Ureter (tissue), 1 donor: ENCODE results near the gene TFEB. TPM values are rescaled to one million over a fixed set of nuclear protein-coding genes. Genes with fewer than 3 reads are reported as not detected.

Experiments
- DNase-seq: peaks from one replicate; pipeline ENCODE4 v3.0.0-alpha.2; 2020; ENCODE audit warnings: low spot score
- total RNA-seq: library from RNA; stranded (reverse); gene quantifications from one replicate; pipeline ENCODE4 v1.2.4, GENCODE V29; 2023
- donor health status: DM: yes; HTN: yes; CAD: no.

TFEB gene
- total RNA-seq, 1 donor from 2014 or later, result 29.4 TPM

DNA sequence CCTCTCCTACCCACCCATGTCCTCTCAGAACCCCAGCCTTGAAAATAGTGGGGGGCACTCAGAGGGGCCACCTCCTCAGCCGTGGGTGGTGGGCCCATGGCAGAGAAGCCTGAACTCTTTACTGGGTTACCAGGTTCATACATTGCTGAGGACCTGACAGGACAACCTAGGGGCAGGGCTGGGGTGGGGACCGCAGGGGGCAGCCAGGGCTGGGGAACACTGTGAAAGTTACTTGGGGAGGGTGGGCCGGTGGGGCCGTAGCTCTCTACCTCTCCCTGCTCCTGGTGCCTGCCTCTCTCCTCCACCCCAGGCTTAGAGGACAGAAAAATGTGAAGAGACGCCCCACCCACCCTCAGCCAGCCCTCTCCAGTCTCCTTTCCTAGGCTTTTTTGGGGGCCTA lies 81.7 kb downstream of the TFEB start:
- DNase-seq, result no peak

GRCh38 chr6:41652866-41653652 lies 82.3 kb downstream of the TFEB start:
- DNase-seq, result peak; percentile 76

- no peak for DNase-seq
Observed at GRCh38 chr6:41651962-41652657, 83.3 kb downstream of the TFEB start.

DNA sequence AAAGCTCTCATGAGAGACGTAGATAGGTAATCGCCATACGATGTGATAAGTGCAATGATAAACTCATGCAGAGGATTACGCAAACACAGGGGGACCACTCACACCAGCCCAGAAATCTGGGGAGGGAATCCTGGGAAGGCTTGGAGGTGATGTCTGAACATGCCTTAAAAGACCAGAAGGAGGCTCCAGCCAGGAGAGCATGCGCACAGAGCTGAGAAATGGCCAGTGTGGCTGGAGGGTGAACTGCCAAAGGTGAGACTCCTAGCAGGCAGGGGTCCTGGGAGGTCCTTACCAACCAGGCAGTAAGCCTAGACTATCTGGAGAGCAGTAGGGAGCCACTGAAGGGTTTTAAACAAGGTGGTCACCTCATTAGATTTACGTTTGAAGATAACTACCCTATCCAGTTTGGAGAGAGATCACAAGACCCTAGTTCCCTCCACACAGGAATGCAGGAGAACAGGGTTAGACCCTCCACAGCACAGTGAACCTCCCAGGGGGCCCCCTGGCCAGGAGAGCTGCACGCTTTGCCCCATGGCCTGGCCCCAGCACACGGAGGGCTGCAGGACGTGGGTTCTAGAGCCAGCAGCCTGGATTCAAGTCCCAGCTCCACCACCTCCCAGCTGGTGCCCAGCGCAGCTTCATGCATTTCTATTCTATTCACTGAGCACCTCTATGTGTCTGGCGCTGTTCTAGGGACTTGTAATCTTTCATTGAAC lies 84.0 kb downstream of the TFEB start:
- DNase-seq, result no peak

GRCh38 chr6:41650120-41650519 lies 85.3 kb downstream of the TFEB start:
- no peak for DNase-seq

DNA sequence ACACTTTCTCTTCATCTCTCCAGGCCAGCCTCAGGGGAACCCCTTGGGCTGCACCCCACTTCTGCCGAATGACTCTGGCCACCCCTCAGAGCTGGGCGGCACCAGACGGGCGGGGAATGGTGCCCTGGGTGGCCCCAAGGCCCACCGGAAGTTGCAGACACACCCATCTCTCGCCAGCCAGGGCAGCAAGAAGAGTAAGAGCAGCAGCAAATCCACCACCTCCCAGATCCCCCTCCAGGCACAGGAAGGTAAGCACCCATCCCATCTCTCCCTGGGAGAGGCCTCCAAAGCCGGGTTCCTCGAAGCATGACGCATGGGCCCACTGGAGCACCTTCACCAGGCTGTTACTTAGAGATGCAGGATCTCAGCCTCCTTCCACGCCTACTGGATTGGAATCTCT lies 85.8 kb downstream of the TFEB start:
- no peak for DNase-seq

DNA sequence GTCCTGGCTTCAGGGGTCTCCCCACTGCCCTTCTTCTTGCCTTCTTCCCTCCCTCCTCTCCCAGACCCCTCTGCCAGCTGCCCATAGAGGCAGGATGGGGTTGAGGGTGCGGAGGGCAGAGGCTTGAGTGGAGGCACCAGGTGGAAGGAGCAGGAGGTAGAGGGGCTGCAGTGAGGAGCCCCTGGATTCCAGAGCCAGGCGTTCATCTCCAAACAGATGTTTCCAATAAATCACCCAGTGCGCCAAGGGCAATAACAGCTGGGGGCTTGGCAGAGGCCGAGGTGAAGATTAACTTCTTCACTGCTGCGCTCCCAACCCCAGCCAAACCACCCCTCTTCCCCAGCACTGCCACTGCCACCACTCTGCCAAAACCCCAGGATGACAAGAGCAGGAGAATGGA lies 86.5 kb downstream of the TFEB start:
- no peak for DNase-seq

DNA sequence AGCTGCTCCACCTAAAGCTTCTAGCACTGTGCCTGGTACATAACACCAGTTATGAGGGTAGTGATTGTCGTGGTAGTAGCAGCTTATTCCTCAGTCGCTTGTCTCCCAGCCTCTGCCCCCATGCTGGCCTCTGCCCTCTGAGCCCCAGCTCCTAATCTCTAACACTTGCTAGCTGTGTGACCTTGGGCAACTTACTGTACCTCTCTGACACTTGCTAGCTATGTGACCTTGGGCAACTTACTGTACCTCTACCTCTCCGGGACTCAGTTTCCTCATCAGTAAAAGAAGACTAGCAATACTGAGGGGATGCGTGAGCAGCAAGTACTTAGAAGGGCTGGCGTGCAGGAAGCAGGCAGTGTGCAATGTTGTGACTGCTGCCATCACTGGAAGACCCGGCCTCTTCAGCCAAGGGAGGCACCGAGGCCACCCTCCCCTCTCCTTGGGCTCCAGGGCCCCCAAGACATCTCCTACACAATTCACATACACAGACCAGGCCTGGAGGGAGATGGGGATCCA lies 87.3 kb downstream of the TFEB start:
- DNase-seq, result no peak

GRCh38 chr6:41647061-41647511 lies 88.3 kb downstream of the TFEB start:
- no peak for DNase-seq

DNA sequence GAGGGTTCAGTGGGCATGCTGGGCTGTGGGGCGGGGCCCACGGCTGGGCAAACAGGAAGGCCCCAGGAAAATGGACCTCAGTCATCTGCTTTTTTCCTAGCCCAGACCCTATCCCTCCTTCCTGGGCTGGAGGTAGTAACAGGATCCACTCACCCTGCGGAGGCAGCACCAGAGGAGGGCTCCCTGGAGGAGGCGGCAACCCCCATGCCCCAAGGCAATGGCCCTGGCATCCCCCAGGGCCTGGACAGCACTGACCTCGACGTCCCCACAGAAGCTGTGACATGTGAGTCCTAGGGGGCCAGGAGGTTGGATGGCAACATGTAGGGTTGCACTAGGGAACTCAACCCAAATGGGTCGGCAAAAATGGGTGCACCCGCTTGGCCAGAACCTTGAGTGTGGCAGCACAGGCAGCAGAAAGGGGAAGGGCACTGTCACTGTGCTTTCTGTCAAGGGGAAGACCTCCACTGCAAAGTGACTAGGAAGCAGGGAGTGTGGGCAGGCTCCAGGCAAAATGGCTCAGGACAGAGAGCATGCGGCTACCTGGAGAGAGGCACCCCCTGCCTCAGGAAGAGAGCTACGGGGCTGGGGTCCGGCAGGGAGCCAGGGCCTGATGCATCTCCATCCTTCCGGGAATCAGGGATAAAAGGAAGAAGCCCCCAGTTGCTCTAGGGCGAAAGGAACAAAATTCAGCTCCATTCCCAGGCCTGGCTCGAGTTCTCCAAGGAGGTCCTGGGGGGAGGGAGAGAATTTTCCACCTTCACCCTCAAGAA lies 89.2 kb downstream of the TFEB start:
- no peak for DNase-seq

GRCh38 chr6:41645007-41645618 lies 90.3 kb downstream of the TFEB start:
- no peak for DNase-seq

DNA sequence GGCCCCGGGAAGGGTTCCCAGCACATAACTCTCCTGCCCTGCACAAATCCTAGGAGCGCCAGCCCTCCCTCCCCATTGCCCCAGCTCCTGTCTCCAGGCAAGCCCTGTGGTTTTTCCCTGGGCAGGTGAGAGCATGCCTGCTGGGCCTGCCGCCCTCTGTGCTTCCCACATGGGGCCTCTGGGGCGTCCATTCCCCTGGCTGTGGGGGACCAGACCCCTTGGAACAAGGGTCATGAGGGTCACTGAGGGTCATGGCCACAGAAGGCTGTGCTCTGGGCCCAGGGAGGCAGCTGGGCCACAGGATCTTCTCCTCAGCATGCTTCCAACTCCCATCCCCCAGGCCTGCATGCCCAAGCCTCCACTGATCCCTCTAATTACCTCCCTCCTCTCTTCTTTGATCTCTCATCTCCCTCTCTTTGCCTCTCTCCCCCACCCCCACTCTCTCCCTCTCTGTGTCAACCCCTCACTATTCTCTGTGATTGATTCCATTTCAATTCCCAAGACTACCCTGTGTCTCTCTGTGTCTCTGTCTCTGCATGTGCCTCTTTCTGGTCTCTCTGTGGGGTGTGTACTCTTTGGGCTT lies 91.0 kb downstream of the TFEB start:
- DNase-seq, result no peak

- no peak for DNase-seq
Observed at GRCh38 chr6:41643899-41644269, 91.5 kb downstream of the TFEB start.

DNA sequence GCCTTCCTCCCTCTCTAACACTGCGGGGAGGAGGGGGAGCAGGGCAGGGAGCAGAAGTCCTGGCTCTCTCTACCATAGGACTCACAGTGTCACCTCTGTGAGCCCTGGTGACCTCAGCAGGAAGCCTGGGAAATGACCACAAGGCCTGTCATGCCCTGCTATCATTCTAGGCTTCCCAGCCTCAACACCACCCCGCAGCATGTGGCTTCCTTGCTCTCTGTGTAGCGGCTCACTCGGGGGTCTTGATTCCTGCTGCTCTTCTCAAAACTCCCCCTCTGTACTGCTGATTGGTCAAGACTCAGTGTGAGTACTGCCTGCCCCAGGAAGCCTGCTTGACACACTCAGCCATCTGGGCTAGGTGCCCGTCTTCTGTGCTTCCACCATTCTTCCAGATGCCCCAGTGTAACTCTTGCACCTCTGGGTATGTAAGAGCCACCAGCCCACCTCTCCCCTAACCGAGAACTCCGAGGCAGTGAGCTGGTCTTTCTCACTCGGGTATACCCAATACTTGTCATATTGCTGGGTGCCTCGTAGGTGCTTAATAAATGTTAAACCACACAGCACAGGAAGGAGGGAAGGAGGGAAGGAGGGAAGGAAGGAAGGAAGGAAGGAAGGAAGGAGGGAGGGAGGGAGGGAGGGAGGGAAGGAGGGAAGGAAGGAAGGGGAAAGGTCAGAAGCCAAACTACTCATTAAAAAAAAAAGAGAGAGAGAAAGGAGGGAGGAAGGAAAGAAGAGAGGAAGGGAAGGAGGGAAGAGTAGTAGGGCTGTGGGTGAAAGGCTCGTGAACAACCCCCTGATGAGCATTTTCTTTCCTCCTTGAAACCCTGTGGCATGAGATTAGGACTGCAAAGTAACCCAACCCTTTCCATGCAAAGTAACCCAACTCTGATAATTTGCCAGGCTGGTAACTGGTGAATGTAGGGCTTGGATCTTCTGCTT lies 92.2 kb downstream of the TFEB start:
- no peak for DNase-seq

- no peak for DNase-seq
Observed at GRCh38 chr6:41642090-41642959, 93.1 kb downstream of the TFEB start.

DNA sequence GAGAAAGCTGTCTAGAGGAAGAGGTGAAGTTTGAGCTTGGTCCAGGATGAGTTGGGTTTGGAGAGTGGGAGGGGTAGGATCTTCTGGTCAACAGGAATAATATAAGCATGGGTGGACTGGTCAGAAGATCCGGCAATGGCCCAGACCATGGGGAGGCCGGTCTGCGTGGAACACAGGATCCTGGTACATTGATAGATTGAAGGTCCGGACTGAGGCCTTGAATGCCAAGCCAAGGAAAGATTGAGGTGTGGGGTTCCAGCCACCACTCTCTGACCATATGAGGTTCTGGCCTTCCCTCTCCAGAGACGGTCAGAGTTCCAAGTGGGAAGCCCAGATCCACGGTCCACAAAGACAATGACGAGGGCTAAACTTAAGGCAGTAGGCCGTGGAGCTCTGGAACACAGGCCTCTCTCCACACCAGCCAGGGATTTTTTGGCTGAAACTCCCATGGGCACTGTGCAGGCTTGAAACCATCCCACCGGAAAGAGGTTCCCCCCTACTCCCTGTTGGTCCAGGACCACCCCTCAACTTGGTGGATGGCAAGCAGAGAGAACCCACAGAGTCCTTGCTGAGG lies 94.0 kb downstream of the TFEB start:
- DNase-seq, result no peak

GRCh38 chr6:41640426-41640825 lies 95.0 kb downstream of the TFEB start:
- DNase-seq, result no peak

DNA sequence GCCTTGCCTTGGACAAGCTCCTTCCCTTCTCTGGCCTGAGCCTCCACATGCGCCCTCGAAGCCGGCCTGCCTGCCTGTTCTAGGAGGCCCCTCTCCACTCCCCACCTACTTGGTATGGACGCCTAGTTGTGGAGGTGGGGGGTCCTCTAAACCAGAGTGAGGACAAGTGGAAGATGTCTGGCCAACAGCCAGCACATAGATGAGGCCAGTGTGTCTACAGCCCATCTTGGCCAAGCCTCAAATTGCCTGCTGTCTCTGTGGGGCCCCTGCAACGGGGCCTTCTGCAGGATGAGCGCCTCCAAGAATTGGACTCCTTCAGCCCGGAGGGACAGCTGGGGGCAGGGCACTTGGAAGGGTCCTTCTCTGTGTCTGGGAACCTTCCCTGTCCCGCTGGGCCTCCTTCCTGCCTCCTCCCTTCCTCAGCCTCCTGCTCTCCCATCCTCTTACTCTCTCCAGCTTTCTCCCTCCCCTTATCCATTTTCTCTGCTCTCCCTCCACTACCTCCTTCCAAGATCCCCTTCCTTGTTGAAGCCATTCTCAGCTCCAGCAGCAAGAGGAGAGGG lies 95.5 kb downstream of the TFEB start:
- no peak for DNase-seq
